ENCODE data around the gene ATAD3B. TPM values are rescaled to one million over a fixed set of nuclear protein-coding genes. Genes with fewer than 3 reads are reported as not detected.
A peak's percentile ranks its signal among the peaks of the same experiment; 100 is the strongest.

The ATAD3B gene
- total and polyA plus RNA-seq, 2 of the 13 experiments (the other 11 are each of a cell fraction or from before 2014, with no cell fraction given), result 9.6 to 31.1 TPM

GRCh38 chr1:1461721-1462317 is 9.7 kb upstream of the ATAD3B start (continued):
- no peak for TF ChIP-seq ZBTB40 (IDR thresholded peaks at IDR 0.05)
- TF ChIP-seq ZBTB40 (CRISPR knock-in tag; IDR thresholded peaks at IDR 0.05), result 0 out of 2 replicates have a peak, but pooled peaks have one; percentile 9
- no peak for TF ChIP-seq GZF1 (CRISPR knock-in tag; IDR thresholded peaks at IDR 0.05)
- no peak for TF ChIP-seq POGK (CRISPR knock-in tag; conservative IDR thresholded peaks at IDR 0.05)
- TF ChIP-seq ZBTB38 (CRISPR knock-in tag; IDR thresholded peaks at IDR 0.05), result peak; percentile 14; the same call in 1 of the 2 replicates
- TF ChIP-seq SPEN (CRISPR knock-in tag; IDR thresholded peaks at IDR 0.05; ENCODE audit: low read depth), result peak; percentile 2; the same call in 1 of the 2 replicates
- peak; percentile 71; the same call in 1 of the 2 replicates for TF ChIP-seq HNRNPL (IDR thresholded peaks at IDR 0.05; ENCODE audit: low read depth, low read length)
- TF ChIP-seq GLI4 (CRISPR knock-in tag; IDR thresholded peaks at IDR 0.05; ENCODE audit: borderline replicate concordance), result peak; percentile 8; the same call in 1 of the 2 replicates
- TF ChIP-seq ZBTB42 (CRISPR knock-in tag; IDR thresholded peaks at IDR 0.05), result no peak
- TF ChIP-seq ZNF687 (CRISPR knock-in tag; IDR thresholded peaks at IDR 0.05), result peak; percentile 67
- peak; percentile 23 for TF ChIP-seq RBM39 (IDR thresholded peaks at IDR 0.05; ENCODE audit: low read depth, low read length, poor library complexity, severe bottlenecking)
